ENCODE data around the gene RNF208.

The RNF208 gene

GRCh38 chr9:137240318-137240840 is 18.3 kb upstream of the RNF208 start:
- DNase-seq: peak in 47 of 51 donors; percentile 36 to 94 (median 77)

DNA sequence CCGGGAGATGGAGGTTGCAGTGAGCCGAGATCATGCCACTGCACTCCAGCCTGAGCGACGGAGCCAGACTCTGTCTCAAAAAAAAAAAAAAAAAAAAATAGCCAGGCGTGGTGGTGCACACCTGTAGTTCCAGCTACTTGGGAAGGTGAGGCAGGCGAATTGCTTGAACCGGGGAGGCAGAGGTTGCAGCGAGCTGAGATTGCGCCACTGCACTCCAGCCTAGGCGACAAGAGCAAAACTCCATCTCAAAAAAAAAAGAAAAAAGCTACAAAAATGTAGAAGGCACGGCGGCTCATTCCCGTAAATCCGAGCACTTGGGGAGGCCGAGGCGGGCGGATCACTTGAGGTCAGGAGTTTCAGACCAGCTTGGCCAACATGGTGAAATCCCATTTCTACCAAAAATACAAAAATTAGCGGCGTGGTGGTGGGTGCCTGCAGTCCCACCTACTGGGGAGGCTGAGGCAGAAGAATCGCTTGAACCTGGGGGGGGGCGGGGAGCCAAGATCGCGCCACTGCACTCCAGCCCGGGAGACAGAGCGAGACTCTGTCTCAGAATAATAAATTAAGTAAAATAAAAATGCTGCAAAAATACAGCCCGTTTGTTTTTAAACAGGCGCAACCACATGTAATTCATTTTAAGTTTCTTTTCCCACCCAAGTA is 17.6 kb upstream of the RNF208 start:
- DNase-seq: peak in 1 of 51 donors; percentile 33

DNA sequence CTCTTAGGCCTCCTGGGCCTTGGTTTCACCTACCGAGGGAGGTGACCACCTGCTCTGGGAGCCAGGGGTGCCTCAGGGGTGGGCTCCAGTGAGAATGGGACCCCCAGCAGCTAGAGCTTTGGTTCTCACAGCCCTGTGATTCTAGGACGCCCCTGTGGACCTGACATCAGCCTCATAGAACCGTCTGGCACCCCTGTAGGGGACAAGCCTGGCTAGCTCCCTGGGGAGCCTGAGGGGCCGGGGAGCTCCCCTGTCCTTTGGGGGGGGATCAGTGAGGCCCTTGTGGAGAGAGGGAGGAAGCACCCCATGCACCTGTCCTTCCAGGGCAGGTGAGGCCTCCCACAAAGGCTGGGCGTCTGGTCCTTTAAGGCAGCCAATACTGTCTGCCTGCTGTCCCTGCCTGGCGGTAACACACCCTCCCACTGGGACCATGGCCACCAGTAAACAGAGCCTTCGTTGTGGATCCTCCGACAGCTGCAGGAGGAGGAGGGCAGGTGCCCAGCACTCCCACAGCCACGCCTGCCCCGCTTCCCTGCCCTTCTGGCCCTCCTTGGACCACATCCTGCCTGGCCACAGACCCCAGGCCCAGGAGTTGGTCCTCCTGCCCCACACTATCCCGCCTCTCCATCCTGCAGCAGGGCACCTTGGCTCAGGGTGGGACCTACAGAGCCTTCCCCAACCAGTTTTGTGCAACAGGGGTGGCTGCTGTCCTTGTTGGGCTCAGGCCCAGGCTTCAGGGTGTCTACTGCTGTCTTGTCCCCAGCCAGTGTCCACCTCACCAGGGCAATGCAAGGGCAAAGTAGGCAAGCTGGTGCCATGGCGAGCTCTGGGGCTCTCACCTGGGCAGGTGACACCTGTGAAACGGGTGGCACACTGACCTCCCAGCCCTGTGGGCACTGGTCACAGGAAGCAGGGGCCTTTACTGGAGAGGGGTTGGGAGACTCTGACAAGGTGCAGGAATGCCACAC is 16.0 kb upstream of the RNF208 start:
- DNase-seq: peak in 40 of 51 donors; percentile 19 to 86 (median 57)

- peak in 3 of 51 donors; percentile 18 to 30 (median 18) for DNase-seq
These were observed 14.9 kb upstream of the RNF208 start for GRCh38 chr9:137236936-137237421.

GRCh38 chr9:137236238-137236935 is 14.3 kb upstream of the RNF208 start:
- peak in 50 of 51 donors; percentile 10 to 89 (median 68) for DNase-seq

GRCh38 chr9:137235424-137236237 is 13.6 kb upstream of the RNF208 start:
- no peak for DNase-seq

GRCh38 chr9:137234758-137235423 is 12.9 kb upstream of the RNF208 start:
- DNase-seq: no peak

DNA sequence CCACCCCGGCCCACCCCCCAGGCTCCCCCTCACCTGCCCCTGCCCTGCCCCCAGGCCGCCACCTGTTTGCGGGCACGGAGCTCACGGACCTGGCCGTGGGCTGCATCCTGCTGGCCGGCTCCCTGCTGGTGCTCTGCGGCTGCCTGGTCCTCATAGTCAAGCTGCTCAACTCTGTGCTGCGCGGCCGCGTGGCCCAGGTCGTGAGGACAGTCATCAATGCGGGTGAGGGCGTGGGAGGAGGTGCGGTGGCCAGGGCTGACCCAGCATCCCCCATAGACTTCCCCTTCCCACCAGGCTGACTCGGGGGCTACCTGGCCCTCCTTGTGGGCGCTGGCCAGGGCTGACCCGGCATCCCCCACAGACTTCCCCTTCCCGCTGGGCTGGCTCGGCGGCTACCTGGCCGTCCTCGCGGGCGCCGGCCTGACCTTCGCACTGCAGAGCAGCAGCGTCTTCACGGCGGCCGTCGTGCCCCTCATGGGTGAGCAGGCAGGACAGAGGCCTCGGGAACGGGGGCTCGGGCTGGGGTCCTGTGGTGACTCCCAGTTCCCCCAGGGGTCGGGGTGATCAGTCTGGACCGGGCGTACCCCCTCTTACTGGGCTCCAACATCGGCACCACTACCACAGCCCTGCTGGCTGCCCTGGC is 12.1 kb upstream of the RNF208 start:
- DNase-seq: no peak

- no peak for DNase-seq
These were observed 11.3 kb upstream of the RNF208 start for GRCh38 chr9:137233143-137233980.

GRCh38 chr9:137232510-137232909 is 10.5 kb upstream of the RNF208 start:
- DNase-seq: no peak

DNA sequence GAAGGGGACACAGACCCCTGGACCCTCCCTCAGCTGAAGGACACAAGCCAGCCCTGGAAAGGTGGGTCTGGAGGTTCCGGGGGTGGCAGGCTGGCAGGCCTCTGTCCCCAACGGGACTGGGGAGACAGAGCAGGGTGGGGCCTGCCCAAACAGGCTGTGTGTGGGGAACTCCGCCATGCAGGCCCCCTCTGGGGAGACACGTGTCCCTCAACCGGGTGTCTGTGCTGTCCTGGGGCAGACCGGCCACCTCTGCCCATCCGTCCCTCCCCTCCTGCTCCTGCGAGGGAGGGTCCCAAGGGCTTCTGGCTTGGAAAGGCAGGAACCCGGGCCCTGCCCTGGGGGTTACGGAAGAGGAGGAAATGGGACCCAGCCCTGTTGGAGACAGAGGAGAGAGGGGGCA is 10.1 kb upstream of the RNF208 start:
- DNase-seq: no peak

- no peak for DNase-seq
These were observed 9.5 kb upstream of the RNF208 start for GRCh38 chr9:137231372-137232039.

GRCh38 chr9:137230705-137231371 is 8.8 kb upstream of the RNF208 start, which contains the start of gene SLC34A3:
TSS of gene SLC34A3 (plus strand) at chr9:137230901. CDS start at chr9:137231703, 802 bp downstream.
- no peak for DNase-seq

GRCh38 chr9:137229903-137230704 is 8.1 kb upstream of the RNF208 start:
- no peak for DNase-seq

DNA sequence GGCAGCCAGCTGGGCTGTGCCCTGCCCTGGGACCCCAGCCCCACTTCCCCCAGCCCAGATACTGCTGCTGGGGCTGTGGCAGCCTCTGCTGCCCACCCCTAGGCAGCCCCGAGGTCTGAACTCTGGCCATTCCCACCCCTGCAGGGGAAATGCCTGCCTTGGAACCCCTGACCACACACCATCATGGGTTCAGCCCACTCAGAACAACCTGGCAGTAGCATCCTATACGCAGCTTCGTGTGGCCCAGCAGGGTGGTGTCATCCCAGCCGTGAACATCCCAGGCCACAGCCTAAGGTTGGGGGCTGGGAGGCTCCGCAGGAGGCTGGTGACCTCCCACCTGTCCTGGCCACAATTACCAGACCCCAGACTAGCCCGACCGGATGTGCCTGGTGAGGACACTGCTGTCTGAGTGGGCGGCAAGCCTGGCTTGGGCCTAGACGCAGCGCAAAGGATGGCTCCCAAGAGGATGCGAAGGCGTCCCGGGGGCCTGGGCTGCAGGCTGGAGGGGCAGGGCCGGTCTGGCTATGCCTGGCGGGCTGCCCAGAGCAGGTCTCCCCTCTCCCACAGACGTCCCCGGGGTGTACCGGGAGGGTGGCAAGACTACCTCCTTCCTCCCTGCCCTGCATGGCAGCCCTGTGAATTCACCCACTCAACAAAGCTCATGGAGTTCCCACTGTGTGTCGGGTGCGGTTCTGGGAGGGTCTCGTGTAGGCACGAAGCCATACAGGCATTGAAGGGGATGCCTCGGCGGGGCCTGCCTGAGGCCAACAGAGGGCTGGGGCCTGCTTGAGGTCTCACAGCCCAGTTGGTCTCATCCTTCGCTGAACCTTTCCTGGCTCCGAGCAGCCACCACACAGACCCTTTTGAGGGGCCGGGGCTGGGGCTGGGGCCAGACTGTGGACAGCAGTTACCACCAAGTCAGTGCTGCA is 7.2 kb upstream of the RNF208 start:
- no peak for DNase-seq
